IMR-90 (cell line): ENCODE data around the gene ELP6. TPM values are rescaled to one million over a fixed set of nuclear protein-coding genes. Genes with fewer than 3 reads are reported as not detected.

Experiments
- ATAC-seq: fragments of 200-7000 bp; cut with Tn5 transposase; 2 replicates; pipeline ENCODE4 v1.9.1; 2020; ENCODE audit warnings: low read depth, mild to moderate bottlenecking, moderate library complexity
- BruUV-seq: library from RNA; stranded (reverse); fragments of 400-500 nt; replicated peaks from 2 replicates; lab custom pipeline; 2021; lab: Mats Ljungman, UMichigan
- CTCF ChIA-PET: fragments of 300-600 bp; formaldehyde crosslinking; extraction: SDS; loops from one replicate; lab custom pipeline; 2021; ENCODE audit warnings: antibody characterized with exemption; lab: Yijun Ruan, JAX
- POLR2A ChIA-PET: fragments of 300-600 bp; sonication (Branson Sonifier 250); formaldehyde crosslinking; loops from one replicate; lab custom pipeline; 2022; ENCODE audit warnings: antibody characterized with exemption; ENCODE audit not compliant: unreplicated experiment; lab: Charles Lee
- DNase-seq: peaks from one replicate; pipeline ENCODE4 v3.0.0; 2013
- H2AFZ ChIP-seq: replicated peaks from 2 replicates; pipeline ENCODE3; 2013; ENCODE audit warnings: low read length, mild to moderate bottlenecking; ENCODE audit not compliant: poor library complexity
- H2AK5ac ChIP-seq: 2 replicates; pipeline ENCODE4 v1.6.1; 2013; ENCODE audit warnings: low read depth, low read length, inconsistent platforms
- H2AK9ac ChIP-seq: replicated peaks from 2 replicates; pipeline ENCODE3; 2013; ENCODE audit warnings: mild to moderate bottlenecking, low read depth, low read length, moderate library complexity; ENCODE audit not compliant: poor library complexity
- H2BK120ac ChIP-seq: 2 replicates; pipeline ENCODE4 v1.6.1; 2013; ENCODE audit warnings: low read depth, low read length, inconsistent platforms
- H2BK15ac ChIP-seq: 3 replicates; pipeline ENCODE4 v1.6.1; 2013; ENCODE audit warnings: low read depth, low read length, inconsistent platforms
- H2BK20ac ChIP-seq: 2 replicates; pipeline ENCODE4 v1.6.1; 2013; ENCODE audit warnings: low read depth, mild to moderate bottlenecking, inconsistent platforms, low read length, moderate library complexity
- H2BK5ac ChIP-seq: 2 replicates; pipeline ENCODE4 v1.6.1; 2013; ENCODE audit warnings: mild to moderate bottlenecking, low read depth, low read length, inconsistent platforms; ENCODE audit not compliant: poor library complexity, severe bottlenecking
- H3K14ac ChIP-seq: replicated peaks from 2 replicates; pipeline ENCODE4 v1.6.1; 2013; ENCODE audit warnings: low read depth, low read length, inconsistent platforms
- H3K18ac ChIP-seq: 2 replicates; pipeline ENCODE4 v1.6.1; 2013; ENCODE audit warnings: low read depth, low read length, control low read depth
- H3K23ac ChIP-seq: 2 replicates; pipeline ENCODE4 v1.6.1; 2013; ENCODE audit warnings: low read depth, low read length, inconsistent platforms
- H3K27ac ChIP-seq: 2 replicates; pipeline ENCODE4 v1.5.1; 2013; ENCODE audit warnings: mild to moderate bottlenecking, control low read depth, low read length; ENCODE audit not compliant: insufficient read depth
- H3K27me3 ChIP-seq: 2 replicates; pipeline ENCODE4 v1.6.1; 2013; ENCODE audit warnings: low read length; ENCODE audit not compliant: control insufficient read depth, insufficient read depth
- H3K36me3 ChIP-seq: 2 replicates; pipeline ENCODE4 v1.6.1; 2013; ENCODE audit warnings: low read length, mixed read lengths; ENCODE audit not compliant: control insufficient read depth, insufficient read depth
- H3K4ac ChIP-seq: 2 replicates; pipeline ENCODE4 v1.6.1; 2013; ENCODE audit warnings: low read depth, low read length, inconsistent platforms
- H3K4me1 ChIP-seq: 2 replicates; pipeline ENCODE4 v1.6.1; 2013; ENCODE audit warnings: low read length, mixed read lengths; ENCODE audit not compliant: control insufficient read depth, insufficient read depth
- H3K4me2 ChIP-seq: 2 replicates; pipeline ENCODE4 v1.6.1; 2013; ENCODE audit warnings: low read depth, mild to moderate bottlenecking, control low read depth, low read length, moderate library complexity
- H3K4me3 ChIP-seq: 2 replicates; pipeline ENCODE4 v1.5.1; 2013; ENCODE audit warnings: low read depth, mild to moderate bottlenecking, control low read depth, low read length, moderate library complexity; ENCODE audit not compliant: insufficient read depth
- H3K56ac ChIP-seq: 2 replicates; pipeline ENCODE4 v1.6.1; 2013; ENCODE audit warnings: low read length, inconsistent platforms; ENCODE audit not compliant: insufficient read depth; ENCODE audit errors: extremely low read depth
- H3K79me1 ChIP-seq, 2 experiments: 2 replicates each; pipeline ENCODE4 v1.6.1; 2013; ENCODE audit warnings: low read length in 2 of 2, inconsistent platforms in 1 of 2, low read depth in 1 of 2
- H3K9ac ChIP-seq: 2 replicates; pipeline ENCODE4 v1.6.1; 2013; ENCODE audit warnings: low read depth, low read length, control low read depth
- H3K9me1 ChIP-seq: 2 replicates; pipeline ENCODE4 v1.6.1; 2013; ENCODE audit warnings: low read length, inconsistent platforms; ENCODE audit not compliant: insufficient read depth
- H3K9me3 ChIP-seq: 2 replicates; pipeline ENCODE4 v1.6.1; 2013; ENCODE audit warnings: low read length; ENCODE audit not compliant: control insufficient read depth, insufficient read depth
- H4K20me1 ChIP-seq: 2 replicates; pipeline ENCODE4 v1.6.1; 2013; ENCODE audit warnings: low read length, inconsistent platforms; ENCODE audit not compliant: insufficient read depth
- H4K5ac ChIP-seq: 2 replicates; pipeline ENCODE4 v1.6.1; 2013; ENCODE audit warnings: mild to moderate bottlenecking, low read depth, low read length, control low read depth
- H4K8ac ChIP-seq, 2 experiments: 2 replicates each; pipeline ENCODE4 v1.6.1; 2013; ENCODE audit warnings: low read depth in 2 of 2, low read length in 2 of 2, control low read depth in 1 of 2, inconsistent platforms in 1 of 2
- H4K91ac ChIP-seq: 2 replicates; pipeline ENCODE4 v1.6.1; 2013; ENCODE audit warnings: low read depth, low read length, inconsistent platforms; ENCODE audit not compliant: insufficient read depth
- BHLHE40 ChIP-seq: fragments of 150-350 bp; IDR thresholded peaks from 2 replicates; pipeline ENCODE4 v1.6.1; 2016; ENCODE audit warnings: mild to moderate bottlenecking, low read depth, low read length
- CEBPB ChIP-seq: IDR thresholded peaks from 2 replicates; pipeline ENCODE4 v1.6.1; 2012; ENCODE audit warnings: low read depth, low read length, improper control_type of control experiment
- CHD1 ChIP-seq: IDR thresholded peaks from 2 replicates; pipeline ENCODE4 v1.6.1; 2012; ENCODE audit warnings: low read depth, low read length, improper control_type of control experiment
- CTCF ChIP-seq: conservative IDR thresholded peaks from 2 replicates; pipeline ENCODE4 v1.5.1; 2012; ENCODE audit warnings: mild to moderate bottlenecking, low read depth, low read length, improper control_type of control experiment
- ELK1 ChIP-seq: fragments of 150-350 bp; IDR thresholded peaks from 2 replicates; pipeline ENCODE4 v1.6.1; 2016; ENCODE audit warnings: low read depth, mild to moderate bottlenecking, low read length, moderate library complexity, borderline replicate concordance
- FOS ChIP-seq: fragments of 150-350 bp; IDR thresholded peaks from 2 replicates; pipeline ENCODE4 v1.6.1; 2016; ENCODE audit warnings: low read depth, low read length
- MAFK ChIP-seq: IDR thresholded peaks from 2 replicates; pipeline ENCODE4 v1.6.1; 2012; ENCODE audit warnings: low read depth, low read length, improper control_type of control experiment
- MAZ ChIP-seq: IDR thresholded peaks from 2 replicates; pipeline ENCODE4 v1.6.1; 2012; ENCODE audit warnings: low read depth, mild to moderate bottlenecking, low read length, improper control_type of control experiment, moderate library complexity, borderline replicate concordance
- MXI1 ChIP-seq: IDR thresholded peaks from 2 replicates; pipeline ENCODE4 v1.6.1; 2012; ENCODE audit warnings: low read depth, mild to moderate bottlenecking, low read length, moderate library complexity, borderline replicate concordance
- NFE2L2 ChIP-seq: fragments of 150-350 bp; IDR thresholded peaks from 2 replicates; pipeline ENCODE4 v1.6.1; 2016; ENCODE audit warnings: low read depth, mild to moderate bottlenecking, low read length
- POLR2A ChIP-seq: IDR thresholded peaks from 2 replicates; pipeline ENCODE4 v1.6.1; 2012; ENCODE audit warnings: mild to moderate bottlenecking, low read depth, low read length
- RAD21 ChIP-seq: IDR thresholded peaks from 2 replicates; pipeline ENCODE4 v1.6.1; 2012; ENCODE audit warnings: low read length, improper control_type of control experiment
- RCOR1 ChIP-seq: IDR thresholded peaks from 2 replicates; pipeline ENCODE4 v1.6.1; 2012; ENCODE audit warnings: mild to moderate bottlenecking, low read length, improper control_type of control experiment; ENCODE audit not compliant: insufficient replicate concordance
- RFX5 ChIP-seq: IDR thresholded peaks from 2 replicates; pipeline ENCODE4 v1.8.0; 2012; ENCODE audit warnings: low read depth, mild to moderate bottlenecking, low read length, moderate library complexity
- SMC3 ChIP-seq: fragments of 150-350 bp; IDR thresholded peaks from 2 replicates; pipeline ENCODE4 v1.6.1; 2016; ENCODE audit warnings: low read depth, mild to moderate bottlenecking, antibody characterized with exemption, low read length, moderate library complexity
- USF2 ChIP-seq: fragments of 150-350 bp; IDR thresholded peaks from 2 replicates; pipeline ENCODE4 v1.6.1; 2017; ENCODE audit warnings: mild to moderate bottlenecking, antibody characterized with exemption, low read length, low read depth
- WGBS, 2 experiments: methylation state at CpG; one replicate each; pipeline versions ENCODE4 v1.1.5 to v1.1.7; 2013; ENCODE audit warnings: missing lambda C conversion rate in 2 of 2; ENCODE audit not compliant: insufficient read length in 1 of 2; ENCODE audit errors: extremely low coverage in 2 of 2; 5-methylcytosine and 5-hydroxymethylcytosine counted together
- dilution Hi-C: fragments of 300-500 bp; cut with HindIII; formaldehyde crosslinking; loops from one replicate; pipeline ENCODE4 v1.14.3; 2018; ENCODE audit warnings: low sequenced_read_pairs; ENCODE audit not compliant: unreplicated experiment
- in situ Hi-C: fragments of 300-500 bp; cut with MboI; formaldehyde crosslinking; loops from 3 replicates; pipeline ENCODE4 v1.14.3; 2019; ENCODE audit warnings: low sequenced_read_pairs, inconsistent platforms, mixed read lengths
- intact Hi-C: fragments of 100-400 bp; cut with micrococcal nuclease; formaldehyde crosslinking; loops from 2 replicates; pipeline ENCODE4 v1.10.0; 2022
- polyA plus RNA-seq, 3 experiments: library from polyadenylated mRNA; depleted of rRNA; stranded (reverse); fragments of >200 nt; gene quantifications; 2 replicates each; pipeline ENCODE4 v1.2.3, GENCODE V29; 2012; ENCODE audit warnings: low replicate concordance in 1 of 3
- total RNA-seq: library from RNA; depleted of rRNA; stranded (reverse); fragments of >200 nt; gene quantifications from 2 replicates; pipeline ENCODE4 v1.2.3, GENCODE V29; 2012

The ELP6 gene
- total and polyA plus RNA-seq, 2 of the 4 experiments (the other 2 are of a cell fraction): 31.4 to 44.9 TPM

GRCh38 chr3:47491186-47491585, 22.3 kb downstream of the ELP6 start:
- Histone ChIP-seq H3K56ac (no peak overlapping the region), H4K8ac (no peak overlapping the region), H2BK15ac (no peak overlapping the region), H4K20me1 (no peaks in the 10 kb centered on the region), H3K4ac (no peak overlapping the region), H3K23ac (no peak overlapping the region), H3K18ac (no peak overlapping the region), H2AFZ (no peak overlapping the region), H2BK20ac (no peak overlapping the region), H2AK5ac (no peak overlapping the region), H3K4me1 (no peaks in the 10 kb centered on the region), H3K9ac (no peak overlapping the region), H3K9me3 (no peaks in the 10 kb centered on the region), H3K4me2 (no peak overlapping the region), H4K91ac (no peak overlapping the region), H3K27ac (no peak overlapping the region), H3K4me3 (no peak overlapping the region), H3K14ac (no peak overlapping the region), H3K9me1 (peaks cover 9% of the 10 kb centered on the region; the same call in 1 of the 2 replicates), H2BK120ac (no peak overlapping the region), H2AK9ac (no peak overlapping the region), H3K27me3 (no peaks in the 10 kb centered on the region), H3K79me1 (no peaks in the 10 kb centered on the region), H3K36me3 (peaks cover 13% of the 10 kb centered on the region), H2BK5ac (no peak overlapping the region), H4K5ac (no peak overlapping the region)
- in situ Hi-C loops (no loop called here), dilution Hi-C loops (no loop called here), intact Hi-C loops (no loop called here)
- ChIA-PET POLR2A (no interaction called here), CTCF (interaction anchor here (0.5 kb wide), 1 partner anchor 132 kb away, joined by 3 read pairs; no protein-coding TSS in a partner anchor)
- TF ChIP-seq FOS: no peak
- TF ChIP-seq RFX5: no peak
- TF ChIP-seq MAFK: no peak
- TF ChIP-seq POLR2A: no peak
- no peak for TF ChIP-seq NFE2L2
- TF ChIP-seq RCOR1: no peak
- no peak for TF ChIP-seq MXI1
- TF ChIP-seq CTCF: no peak
- TF ChIP-seq ELK1: no peak
- no peak for TF ChIP-seq RAD21
- no peak for TF ChIP-seq USF2
- no peak for TF ChIP-seq CHD1
- TF ChIP-seq SMC3: no peak
- TF ChIP-seq BHLHE40: no peak
- no peak for TF ChIP-seq CEBPB
- no peak for TF ChIP-seq MAZ
- ATAC-seq (no peak), DNase-seq (no peak)
- BruUV-seq: no TSS peak
- no CpG with 5 or more reads among the region's 3 CpGs for WGBS, 2 experiments
